GM12872 (cell line): ENCODE data around the gene DAZAP1.

Source experiments
- CTCF ChIP-seq: IDR thresholded peaks from 3 replicates; pipeline ENCODE4 v1.5.1; 2011; ENCODE audit warnings: low read depth, mild to moderate bottlenecking, low read length, moderate library complexity; ENCODE audit not compliant: insufficient read depth

DAZAP1 gene

GRCh38 chr19:1465191-1466016 lies 58.0 kb downstream of the DAZAP1 start:
- TF ChIP-seq CTCF = peak; percentile 31; the same call in 1 of the 3 replicates

- no peak for TF ChIP-seq CTCF
Measured at GRCh38 chr19:1466018-1466460, 58.7 kb downstream of the DAZAP1 start.

GRCh38 chr19:1466461-1467214 lies 59.3 kb downstream of the DAZAP1 start:
- no peak for TF ChIP-seq CTCF

- no peak for TF ChIP-seq CTCF
Measured at GRCh38 chr19:1467215-1467489, 59.8 kb downstream of the DAZAP1 start.

- TF ChIP-seq CTCF = no peak
Measured at GRCh38 chr19:1467490-1468273, 60.3 kb downstream of the DAZAP1 start.

GRCh38 chr19:1468274-1468820 lies 61.0 kb downstream of the DAZAP1 start:
- no peak for TF ChIP-seq CTCF

GRCh38 chr19:1468821-1469254 lies 61.5 kb downstream of the DAZAP1 start:
- TF ChIP-seq CTCF = no peak
